ENCODE results near the gene NUP153. TPM values are rescaled to one million over a fixed set of nuclear protein-coding genes. Genes with fewer than 3 reads are reported as not detected.
A peak's percentile ranks its signal among the peaks of the same experiment; 100 is the strongest.

NUP153 gene
- total RNA-seq, 4 donors from 2014 or later, result 28.4 to 32.8 (median 31.5) TPM

- H3K4me3 ChIP-seq, result peak overlapping the region; percentile 61 to 75 (median 70)
- no peaks in the 10 kb centered on the region for H3K27me3 ChIP-seq
- 5% methylated on average over 9 of the region's 53 CpGs for WGBS
- no peaks in the 10 kb centered on the region for H3K36me3 ChIP-seq
- peaks cover 0 to 11% (median 2%) of the 10 kb centered on the region in 4 donors for H3K9me3 ChIP-seq
- peak overlapping the region; percentile 85 to 88 (median 86) for H3K27ac ChIP-seq (replicated peaks in 1 of 4)
- intact Hi-C loops (cut with DNase I), result loop anchor here (2.0 to 10.0 kb wide), 3 partner anchors 110 to 298 kb away; partner anchors contain the start of gene RBM24
- peaks cover 10 to 21% (median 14%) of the 10 kb centered on the region in 4 donors for H3K4me1 ChIP-seq
- no peak for TF ChIP-seq EP300 (IDR thresholded peaks at IDR 0.05)
- peak in 1 of 2 donors; percentile 50 for TF ChIP-seq POLR2AphosphoS5 (IDR thresholded peaks at IDR 0.05)
- no peak for TF ChIP-seq POLR2A (IDR thresholded peaks at IDR 0.05; ENCODE audit: low read depth)
- TF ChIP-seq CTCF (IDR thresholded peaks at IDR 0.05), result no peak
- DNase-seq (ENCODE audit: extremely low spot score), result no peak
These were observed 126.1 kb downstream of the NUP153 start for GRCh38 chr6:17580518-17581048.

GRCh38 chr6:17577059-17577458 is 129.7 kb downstream of the NUP153 start:
- TF ChIP-seq POLR2AphosphoS5 (IDR thresholded peaks at IDR 0.05), result no peak
- no peak for TF ChIP-seq CTCF (IDR thresholded peaks at IDR 0.05)
- no peak for TF ChIP-seq EP300 (IDR thresholded peaks at IDR 0.05)
- no peak for TF ChIP-seq POLR2A (IDR thresholded peaks at IDR 0.05; ENCODE audit: low read depth)
- WGBS, result 100% methylated on average over 1 of the region's 1 CpG
- DNase-seq (ENCODE audit: extremely low spot score), result peak; percentile 39
- intact Hi-C loops (cut with DNase I), result no loop called here
- H3K27me3 ChIP-seq, result no peaks in the 10 kb centered on the region
- no peaks in the 10 kb centered on the region for H3K36me3 ChIP-seq
- no peak overlapping the region for H3K4me3 ChIP-seq
- H3K4me1 ChIP-seq, result peaks cover 0 to 9% (median 2%) of the 10 kb centered on the region in 4 donors
- H3K27ac ChIP-seq (replicated peaks in 1 of 4), result no peak overlapping the region
- peaks cover 0 to 11% (median 2%) of the 10 kb centered on the region in 4 donors for H3K9me3 ChIP-seq

- DNase-seq (ENCODE audit: extremely low spot score), result peak; percentile 29
- no peak for TF ChIP-seq POLR2AphosphoS5 (IDR thresholded peaks at IDR 0.05)
- TF ChIP-seq EP300 (IDR thresholded peaks at IDR 0.05), result no peak
- TF ChIP-seq CTCF (IDR thresholded peaks at IDR 0.05), result no peak
- no peak for TF ChIP-seq POLR2A (IDR thresholded peaks at IDR 0.05; ENCODE audit: low read depth)
- 81% methylated on average over 8 of the region's 8 CpGs for WGBS
- H3K4me3 ChIP-seq, result no peak overlapping the region
- intact Hi-C loops (cut with DNase I), result no loop called here
- H3K9me3 ChIP-seq, result peaks cover 0 to 11% (median 2%) of the 10 kb centered on the region in 4 donors
- no peak overlapping the region for H3K27ac ChIP-seq (replicated peaks in 1 of 4)
- no peaks in the 10 kb centered on the region for H3K27me3 ChIP-seq
- no peaks in the 10 kb centered on the region for H3K36me3 ChIP-seq
- peaks cover 0 to 5% (median 0%) of the 10 kb centered on the region in 4 donors for H3K4me1 ChIP-seq
These were observed 131.7 kb downstream of the NUP153 start for GRCh38 chr6:17574866-17575560.

GRCh38 chr6:17565399-17565798 is 141.3 kb downstream of the NUP153 start:
- intact Hi-C loops (cut with DNase I), result no loop called here
- no peak for TF ChIP-seq EP300 (IDR thresholded peaks at IDR 0.05)
- TF ChIP-seq POLR2AphosphoS5 (IDR thresholded peaks at IDR 0.05), result no peak
- no peak for TF ChIP-seq CTCF (IDR thresholded peaks at IDR 0.05)
- no peak for TF ChIP-seq POLR2A (IDR thresholded peaks at IDR 0.05; ENCODE audit: low read depth)
- Histone ChIP-seq H3K27me3 (no peaks in the 10 kb centered on the region), H3K4me1 (peaks cover 0 to 11% (median 0%) of the 10 kb centered on the region in 4 donors), H3K9me3 (no peaks in the 10 kb centered on the region), H3K36me3 (no peaks in the 10 kb centered on the region), H3K4me3 (no peak overlapping the region), H3K27ac (replicated peaks in 1 of 4) (no peak overlapping the region)
- WGBS, result 91% methylated on average over 3 of the region's 3 CpGs
- no peak for DNase-seq (ENCODE audit: extremely low spot score)

Small RNA genes lying within 50 kb of the gene (small RNA-seq; reads per million reads assigned to genes)
- gene RF00019 (0 reads per million in 3 donors), gene RNA5SP204 (14.1 to 55.9 (median 18.4) reads per million in 3 donors), gene RNU6-190P (0 reads per million in 3 donors), gene SUMO2P13 (0 reads per million in 3 donors)

Other genes starting within 250 kb of the NUP153 start
- gene FAM8A1, start 106.6 kb downstream of the NUP153 start, total RNA-seq, result 10 to 100 TPM; 36.8 to 58.8 (median 40.9) TPM

All from esophagus muscularis mucosa (tissue), 4 donors.